IPS DF 6.9 (cell line): Measurements from ENCODE around the gene CLCN6.

Experiments
- DNase-seq: peaks from one replicate; pipeline ENCODE4 v3.0.0-alpha.2; 2013; ENCODE audit warnings: low read depth, low spot score
- H3K27ac ChIP-seq: one replicate; pipeline ENCODE4 v1.5.1; 2013; ENCODE audit warnings: low read length, control low read depth
- H3K27me3 ChIP-seq: 2 replicates; pipeline ENCODE4 v1.6.1; 2013; ENCODE audit warnings: mild to moderate bottlenecking, low read length; ENCODE audit not compliant: control insufficient read depth, insufficient read depth
- H3K36me3 ChIP-seq: 2 replicates; pipeline ENCODE4 v1.6.1; 2013; ENCODE audit warnings: low read length; ENCODE audit not compliant: control insufficient read depth, insufficient read depth
- H3K4me1 ChIP-seq: 2 replicates; pipeline ENCODE4 v1.6.1; 2013; ENCODE audit warnings: low read length; ENCODE audit not compliant: control insufficient read depth, insufficient read depth
- H3K4me3 ChIP-seq: 2 replicates; pipeline ENCODE4 v1.5.1; 2013; ENCODE audit warnings: mild to moderate bottlenecking, low read length
- H3K9me3 ChIP-seq: 2 replicates; pipeline ENCODE4 v1.6.1; 2013; ENCODE audit warnings: low read length, inconsistent platforms; ENCODE audit not compliant: control insufficient read depth, insufficient read depth
- WGBS: extraction: QIAGEN DNeasy Blood & Tissue Kit; methylation state at CpG from one replicate; pipeline ENCODE4 v1.1.7; 2013; ENCODE audit warnings: mixed read lengths, missing lambda C conversion rate; ENCODE audit not compliant: insufficient read length, insufficient coverage; 5-methylcytosine and 5-hydroxymethylcytosine counted together

Gene CLCN6

DNA sequence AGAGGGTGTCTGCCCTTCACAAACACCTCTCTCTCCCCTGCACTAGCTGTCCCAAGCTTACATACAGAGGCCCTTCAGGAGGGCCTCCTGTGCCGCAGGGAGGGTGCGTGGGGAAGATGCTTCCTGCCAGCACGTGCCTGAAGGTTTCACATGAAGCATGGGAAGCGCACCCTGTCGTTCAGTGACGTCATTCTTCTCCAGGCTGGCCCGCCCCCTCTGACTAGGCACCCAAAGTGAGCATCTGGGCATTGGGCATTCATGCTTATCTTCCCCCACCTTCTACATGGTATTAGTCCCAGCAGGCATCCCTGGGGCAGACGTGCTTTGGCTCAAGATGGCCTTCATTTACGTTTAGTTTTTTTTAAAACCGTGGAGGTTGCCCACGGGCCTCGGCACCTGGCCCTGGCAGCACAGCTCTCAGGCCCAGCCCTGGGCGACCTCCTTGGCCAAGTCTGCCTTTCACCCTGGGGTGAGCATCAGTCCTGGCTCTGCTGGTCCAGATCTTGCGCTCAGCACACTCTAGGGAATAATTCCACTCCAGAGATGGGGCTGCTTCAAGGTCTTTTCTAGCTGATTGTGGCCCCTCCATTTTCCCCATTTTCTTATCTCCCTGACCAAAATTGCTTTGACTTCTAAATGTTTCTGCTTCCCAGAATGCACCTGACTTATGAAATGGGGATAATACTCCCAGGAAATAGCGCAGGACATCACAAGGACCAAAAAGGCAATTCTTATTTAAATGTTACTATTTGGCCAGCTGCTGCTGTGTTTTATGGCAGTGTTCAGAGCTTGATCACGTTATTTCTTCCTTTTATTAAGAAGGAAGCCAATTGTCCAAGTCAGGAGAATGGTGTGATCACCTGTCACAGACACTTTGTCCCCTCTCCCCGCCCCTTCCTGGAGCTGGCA is 35.5 kb downstream of the CLCN6 start:
- H3K4me1 ChIP-seq, result no peaks in the 10 kb centered on the region
- no peaks in the 10 kb centered on the region for H3K9me3 ChIP-seq
- H3K27me3 ChIP-seq, result no peaks in the 10 kb centered on the region
- H3K27ac ChIP-seq, result no peak overlapping the region
- no peak for DNase-seq
- peaks cover 52% of the 10 kb centered on the region for H3K36me3 ChIP-seq
- WGBS, result no CpG with 5 or more reads among the region's 17 CpGs
- H3K4me3 ChIP-seq, result no peak overlapping the region

DNA sequence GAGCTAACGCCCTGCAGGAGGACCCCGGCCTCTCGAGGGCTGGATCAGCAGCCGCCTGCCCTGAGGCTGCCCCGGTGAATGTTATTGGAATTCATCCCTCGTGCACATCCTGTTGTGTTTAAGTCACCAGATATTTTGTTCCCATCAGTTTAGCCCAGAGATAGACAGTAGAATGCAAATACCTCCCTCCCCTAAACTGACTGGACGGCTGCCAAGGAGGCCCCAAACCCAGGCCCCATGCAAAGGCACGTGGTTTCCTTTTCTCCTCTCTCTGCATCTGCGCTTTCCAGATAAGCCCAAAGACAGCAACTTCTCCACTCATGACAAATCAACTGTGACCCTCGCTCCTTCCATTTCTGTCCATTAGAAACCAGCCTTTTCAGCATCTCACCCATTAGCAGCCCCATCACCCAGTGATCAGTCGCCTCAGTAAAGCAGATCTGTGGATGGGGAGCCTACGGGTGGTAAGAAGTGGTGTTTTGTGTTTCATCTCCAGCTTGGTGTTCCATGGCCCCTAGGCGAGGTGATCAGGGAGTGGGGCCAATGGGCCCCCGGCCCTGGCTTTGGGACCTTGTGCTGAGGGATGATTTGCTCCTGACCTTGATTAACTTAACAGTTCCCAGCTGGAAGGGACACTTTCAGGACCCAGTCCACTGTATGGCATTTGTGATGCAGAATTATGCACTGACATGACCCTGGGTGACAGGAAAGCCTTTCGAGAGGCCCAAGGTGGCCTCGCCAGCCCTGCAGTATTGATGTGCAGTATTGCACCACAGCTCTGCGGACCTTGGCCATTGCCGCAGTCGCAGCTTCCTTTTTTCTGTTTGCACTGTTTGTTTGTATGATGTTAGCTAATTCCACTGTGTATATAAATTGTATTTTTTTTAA is 36.4 kb downstream of the CLCN6 start:
- Histone ChIP-seq H3K36me3 (peaks cover 43% of the 10 kb centered on the region), H3K27me3 (no peaks in the 10 kb centered on the region), H3K9me3 (no peaks in the 10 kb centered on the region), H3K4me3 (no peak overlapping the region), H3K4me1 (no peaks in the 10 kb centered on the region), H3K27ac (no peak overlapping the region)
- no CpG with 5 or more reads among the region's 19 CpGs for WGBS
- no peak for DNase-seq

DNA sequence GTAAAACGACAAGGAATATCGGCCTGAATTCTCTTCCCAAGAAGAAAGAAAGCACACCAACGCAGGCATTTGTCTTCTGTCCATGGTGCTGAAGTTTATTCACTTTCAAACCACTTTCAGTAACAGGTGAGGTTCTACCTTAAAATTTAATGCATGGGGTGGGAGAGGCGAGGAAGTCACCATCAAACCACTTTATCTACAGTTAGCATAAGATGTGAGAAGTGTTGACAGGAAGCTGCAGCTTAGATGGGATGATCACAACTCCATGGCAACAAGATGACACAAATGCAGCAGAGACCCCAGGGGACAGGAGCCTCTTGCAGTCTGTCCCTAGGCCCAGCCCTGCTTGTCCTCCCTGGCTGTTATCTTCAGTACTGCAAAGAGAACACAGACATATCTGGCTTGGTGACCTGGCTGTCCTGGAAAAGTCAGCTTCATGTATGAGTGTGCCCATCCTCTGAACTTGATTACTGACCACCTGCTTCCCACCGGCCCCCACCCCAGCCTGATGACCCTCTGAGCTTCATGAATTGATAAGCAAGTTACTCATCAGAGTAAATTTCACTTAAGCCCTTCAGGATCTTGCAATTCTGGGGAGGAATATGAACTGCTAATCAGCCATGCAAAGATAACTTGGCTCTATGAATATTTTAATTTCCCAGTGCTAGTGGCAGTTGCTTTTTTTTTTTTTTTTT is 39.8 kb downstream of the CLCN6 start:
- no peaks in the 10 kb centered on the region for H3K9me3 ChIP-seq
- H3K36me3 ChIP-seq, result peaks cover 22% of the 10 kb centered on the region
- H3K27ac ChIP-seq, result no peak overlapping the region
- no CpG with 5 or more reads among the region's 5 CpGs for WGBS
- H3K4me3 ChIP-seq, result no peak overlapping the region
- DNase-seq, result no peak
- no peaks in the 10 kb centered on the region for H3K4me1 ChIP-seq
- no peaks in the 10 kb centered on the region for H3K27me3 ChIP-seq

DNA sequence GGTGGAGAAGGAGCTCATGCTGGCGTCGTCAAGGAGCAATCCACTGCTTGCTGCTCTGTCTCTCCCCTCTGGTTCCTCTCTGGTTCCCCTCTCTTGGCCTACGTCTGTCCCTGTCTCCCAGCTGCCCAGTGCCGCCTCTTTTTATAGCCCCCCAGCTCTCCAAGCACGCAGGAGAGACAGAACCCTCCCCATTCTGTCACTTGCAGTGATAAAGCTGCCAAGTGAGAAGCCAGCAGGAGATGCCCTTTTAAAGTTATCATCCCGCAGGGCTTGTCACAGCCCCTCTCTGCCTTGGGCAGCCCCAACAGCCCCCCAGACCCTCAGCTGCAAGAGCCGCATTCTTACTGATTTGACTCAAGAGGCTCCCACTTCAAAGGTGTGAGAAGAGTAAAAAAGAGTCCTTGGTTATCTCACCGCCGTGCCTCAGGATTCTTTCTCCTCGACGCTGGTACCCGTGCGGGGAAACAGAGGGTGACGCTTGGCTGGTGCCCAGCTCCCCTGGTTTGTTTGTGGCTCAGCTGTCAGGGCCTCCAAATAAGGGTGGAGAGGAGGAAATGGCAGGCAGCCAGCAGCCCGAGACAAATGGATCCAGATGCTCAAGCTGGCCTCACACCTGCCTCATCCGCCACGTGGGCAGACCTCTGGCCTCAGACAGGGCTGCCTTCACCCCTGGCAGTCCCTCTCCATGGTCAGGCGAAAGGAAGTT is 41.8 kb downstream of the CLCN6 start, which contains the start of gene NPPA:
Gene NPPA (minus strand): TSS at position 117 of the 706 bp plus-strand sequence. CDS start 99 bp downstream, at position 18.
- no peaks in the 10 kb centered on the region for H3K4me1 ChIP-seq
- no CpG with 5 or more reads among the region's 18 CpGs for WGBS
- no peak within 1 kb of the TSS for H3K4me3 ChIP-seq
- H3K36me3 ChIP-seq, result peaks cover 3% of the 10 kb centered on the region; the same call in 1 of the 2 replicates
- DNase-seq, result no peak
- H3K27me3 ChIP-seq, result no peaks in the 10 kb centered on the region
- H3K27ac ChIP-seq, result no peak within 1 kb of the TSS
- H3K9me3 ChIP-seq, result no peaks in the 10 kb centered on the region

DNA sequence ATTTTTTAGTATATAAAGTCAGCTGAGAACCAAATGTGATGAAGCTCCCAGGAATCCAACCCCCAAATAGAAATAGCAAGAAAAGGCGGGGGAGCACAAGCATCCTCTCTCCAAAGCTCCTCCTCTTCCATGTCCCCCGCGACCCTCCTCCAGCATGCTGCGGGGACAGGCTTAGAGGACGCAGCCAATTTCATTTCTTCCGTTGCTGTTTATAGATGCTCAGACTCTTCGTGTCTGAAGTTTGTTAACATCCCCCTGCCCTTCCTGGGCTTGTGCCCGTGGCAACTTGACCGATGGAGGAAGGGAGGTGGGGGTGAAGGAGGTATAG is 42.3 kb downstream of the CLCN6 start:
- Histone ChIP-seq H3K4me3 (no peak overlapping the region), H3K4me1 (no peaks in the 10 kb centered on the region), H3K27me3 (no peaks in the 10 kb centered on the region), H3K27ac (no peak overlapping the region), H3K9me3 (no peaks in the 10 kb centered on the region), H3K36me3 (peaks cover 3% of the 10 kb centered on the region; the same call in 1 of the 2 replicates)
- no peak for DNase-seq
- no CpG with 5 or more reads among the region's 9 CpGs for WGBS

DNA sequence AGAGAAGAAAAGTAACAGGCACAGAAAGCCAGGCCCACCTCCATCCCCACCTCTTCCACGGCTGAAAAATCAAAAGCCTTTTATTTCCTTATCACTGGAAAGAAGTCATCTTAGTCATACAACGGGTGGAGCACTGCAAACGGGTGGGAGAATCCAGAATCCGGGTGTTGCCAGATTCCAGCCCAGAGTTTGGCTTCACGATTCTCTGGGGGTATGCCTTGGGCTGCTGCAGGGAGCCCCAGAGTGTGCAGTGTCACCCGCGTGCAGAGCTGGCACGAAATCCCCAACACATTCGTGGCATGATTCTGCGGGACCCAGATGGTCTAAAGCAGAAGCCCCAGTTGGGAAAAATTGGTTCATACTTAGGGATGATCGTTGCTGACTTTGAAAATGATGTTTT is 44.2 kb downstream of the CLCN6 start:
- H3K27me3 ChIP-seq, result no peaks in the 10 kb centered on the region
- WGBS, result no CpG with 5 or more reads among the region's 11 CpGs
- H3K27ac ChIP-seq, result no peak overlapping the region
- no peaks in the 10 kb centered on the region for H3K9me3 ChIP-seq
- no peak for DNase-seq
- H3K4me1 ChIP-seq, result no peaks in the 10 kb centered on the region
- peaks cover 3% of the 10 kb centered on the region; the same call in 1 of the 2 replicates for H3K36me3 ChIP-seq
- no peak overlapping the region for H3K4me3 ChIP-seq

DNA sequence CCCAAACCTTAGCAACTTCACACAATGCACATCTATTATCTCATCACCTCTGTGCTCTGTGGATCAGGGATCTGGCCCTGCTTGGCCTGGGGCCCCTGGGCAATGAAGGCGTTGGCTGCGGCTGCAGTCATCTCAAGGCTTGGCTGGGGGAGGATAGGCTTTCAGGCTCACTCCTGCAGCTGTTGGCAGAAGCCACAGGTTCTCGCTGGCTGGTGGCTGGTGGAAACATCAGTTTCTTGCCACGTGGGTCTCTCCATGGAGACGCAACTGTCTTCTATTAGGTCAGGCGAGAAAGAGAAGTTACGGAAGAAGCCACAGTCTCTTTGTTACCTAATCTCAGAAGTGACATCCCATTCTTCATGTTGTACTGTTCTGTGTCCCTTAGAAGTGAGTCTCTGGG is 45.2 kb downstream of the CLCN6 start:
- no peaks in the 10 kb centered on the region for H3K36me3 ChIP-seq
- no peak overlapping the region for H3K4me3 ChIP-seq
- H3K27me3 ChIP-seq, result no peaks in the 10 kb centered on the region
- H3K27ac ChIP-seq, result no peak overlapping the region
- no peak for DNase-seq
- no peaks in the 10 kb centered on the region for H3K4me1 ChIP-seq
- whole genome bisulfite sequencing, result no CpG with 5 or more reads among the region's 7 CpGs
- H3K9me3 ChIP-seq, result no peaks in the 10 kb centered on the region

DNA sequence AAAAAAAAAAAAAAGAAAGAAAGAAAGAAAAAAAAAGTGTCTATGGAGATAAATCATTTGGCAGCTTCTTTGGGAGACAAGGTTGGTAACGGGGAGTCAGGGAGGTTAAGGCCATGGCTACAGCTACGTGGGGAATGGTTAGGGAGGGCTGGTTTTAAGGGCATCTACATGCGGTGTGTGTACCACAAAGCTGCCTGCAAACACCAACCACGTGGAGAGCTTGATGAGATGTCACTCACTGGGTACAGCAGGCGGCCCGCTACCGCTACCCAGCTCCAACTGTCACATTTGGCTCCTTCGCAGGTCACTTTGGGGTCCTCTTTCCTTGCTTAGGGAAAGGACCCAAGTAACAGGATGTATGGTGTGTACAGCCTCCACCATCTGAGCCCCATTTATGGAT is 48.5 kb downstream of the CLCN6 start:
- H3K4me3 ChIP-seq, result no peak overlapping the region
- DNase-seq, result no peak
- no peaks in the 10 kb centered on the region for H3K36me3 ChIP-seq
- WGBS, result no CpG with 5 or more reads among the region's 8 CpGs
- no peaks in the 10 kb centered on the region for H3K9me3 ChIP-seq
- no peak overlapping the region for H3K27ac ChIP-seq
- H3K27me3 ChIP-seq, result peaks cover 5% of the 10 kb centered on the region; the same call in 1 of the 2 replicates
- no peaks in the 10 kb centered on the region for H3K4me1 ChIP-seq

DNA sequence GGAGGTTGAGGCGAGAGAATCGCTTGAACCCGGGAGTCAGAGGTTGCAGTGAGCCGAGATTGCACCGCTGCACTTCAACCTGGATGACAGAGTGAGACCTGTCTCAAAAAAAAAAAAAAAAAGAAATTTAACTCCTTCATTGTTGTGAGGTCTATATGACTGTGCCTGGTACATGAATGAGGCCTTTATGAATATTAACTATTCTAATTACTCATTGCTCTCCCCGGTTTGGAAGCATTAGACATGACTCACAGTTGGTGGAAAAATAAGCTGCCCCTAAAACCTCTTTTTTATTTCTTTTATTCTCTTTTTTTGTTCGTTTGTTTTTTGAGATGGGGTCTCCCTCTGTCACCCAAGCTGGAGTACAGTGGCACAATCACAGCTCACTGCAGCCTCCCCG is 49.4 kb downstream of the CLCN6 start:
- H3K4me3 ChIP-seq, result no peak overlapping the region
- no CpG with 5 or more reads among the region's 8 CpGs for WGBS
- H3K9me3 ChIP-seq, result no peaks in the 10 kb centered on the region
- no peaks in the 10 kb centered on the region for H3K4me1 ChIP-seq
- no peak overlapping the region for H3K27ac ChIP-seq
- H3K36me3 ChIP-seq, result no peaks in the 10 kb centered on the region
- peaks cover 5% of the 10 kb centered on the region; the same call in 1 of the 2 replicates for H3K27me3 ChIP-seq
- no peak for DNase-seq
